ENCODE results near the gene TMEM52. TPM values are rescaled to one million over a fixed set of nuclear protein-coding genes. Genes with fewer than 3 reads are reported as not detected.

TMEM52 gene
- total RNA-seq, 4 donors from 2014 or later = 1.7 TPM; not detected in 3

GRCh38 chr1:1895456-1896336 is 23.4 kb downstream of the TMEM52 start:
- Histone ChIP-seq H3K27me3 (no peaks in the 10 kb centered on the region), H3K36me3 (no peaks in the 10 kb centered on the region), H3K9me3 (no peaks in the 10 kb centered on the region), H3K4me3 (no peak overlapping the region), H3K27ac (no peak overlapping the region), H3K4me1 (peaks cover 5 to 19% of the 10 kb centered on the region in 2 donors)
- DNase-seq = no peak
- TF ChIP-seq CTCF (IDR thresholded peaks at IDR 0.05) (no peak), POLR2A (IDR thresholded peaks at IDR 0.05) (no peak)
- intact Hi-C loops (cut with DNase I; ENCODE audit: low total_unique reads) = no loop called here

- Histone ChIP-seq H3K9me3 (no peaks in the 10 kb centered on the region), H3K4me1 (peaks cover 5 to 19% of the 10 kb centered on the region in 2 donors), H3K36me3 (no peaks in the 10 kb centered on the region), H3K4me3 (no peak overlapping the region), H3K27me3 (no peaks in the 10 kb centered on the region), H3K27ac (no peak overlapping the region)
- intact Hi-C loops (cut with DNase I; ENCODE audit: low total_unique reads) = no loop called here
- no peak for TF ChIP-seq POLR2A (IDR thresholded peaks at IDR 0.05)
- TF ChIP-seq CTCF (IDR thresholded peaks at IDR 0.05) = no peak
- no peak for DNase-seq
Observed at GRCh38 chr1:1895060-1895418, 24.0 kb downstream of the TMEM52 start.

- no peaks in the 10 kb centered on the region for H3K9me3 ChIP-seq
- peaks cover 5 to 19% of the 10 kb centered on the region in 2 donors for H3K4me1 ChIP-seq
- H3K27me3 ChIP-seq = no peaks in the 10 kb centered on the region
- intact Hi-C loops (cut with DNase I; ENCODE audit: low total_unique reads) = no loop called here
- no peak overlapping the region for H3K4me3 ChIP-seq
- H3K27ac ChIP-seq = no peak overlapping the region
- no peak for TF ChIP-seq POLR2A (IDR thresholded peaks at IDR 0.05)
- no peak for TF ChIP-seq CTCF (IDR thresholded peaks at IDR 0.05)
- H3K36me3 ChIP-seq = no peaks in the 10 kb centered on the region
- no peak for DNase-seq
Observed at GRCh38 chr1:1894354-1895059, 24.6 kb downstream of the TMEM52 start.

GRCh38 chr1:1893997-1894353 is 25.1 kb downstream of the TMEM52 start:
- Histone ChIP-seq H3K4me3 (no peak overlapping the region), H3K27me3 (no peaks in the 10 kb centered on the region), H3K36me3 (no peaks in the 10 kb centered on the region), H3K4me1 (peaks cover 5 to 19% of the 10 kb centered on the region in 2 donors), H3K9me3 (no peaks in the 10 kb centered on the region), H3K27ac (no peak overlapping the region)
- intact Hi-C loops (cut with DNase I; ENCODE audit: low total_unique reads) = no loop called here
- no peak for TF ChIP-seq CTCF (IDR thresholded peaks at IDR 0.05)
- TF ChIP-seq POLR2A (IDR thresholded peaks at IDR 0.05) = no peak
- DNase-seq = no peak
